Uterus (tissue), 2 donors: ENCODE measurements around the gene HUNK.

Experiments used
- CTCF ChIP-seq, 4 experiments: fragments of 200-600 bp in 2 of 4; fragments of 450-650 bp in 2 of 4; sonication (generic) in 2 of 4; IDR thresholded peaks; one replicate each; pipeline ENCODE4 v1.5.1; 2016 to 2019; ENCODE audit warnings: antibody characterized with exemption in 4 of 4, mild to moderate bottlenecking in 2 of 4, moderate library complexity in 1 of 4
- POLR2A ChIP-seq, 2 donors: fragments of 450-650 bp; IDR thresholded peaks; one replicate each; pipeline ENCODE4 v1.6.1; 2016; ENCODE audit warnings: antibody characterized with exemption in 2 of 2, mild to moderate bottlenecking in 1 of 2, moderate library complexity in 1 of 2

- TF ChIP-seq POLR2A (IDR thresholded peaks at IDR 0.05) (no peak), CTCF (IDR thresholded peaks at IDR 0.05) (no peak)
Observed at GRCh38 chr21:31887391-31887841, 14.6 kb downstream of the HUNK start.
